Dendritic cell treated with granulocyte-macrophage colony-stimulating factor and Interleukin-4, amounts not matched to agents 40 ng/mL and 50 ng/mL, for 4 days (primary cell): ENCODE measurements around the gene FAM234A.
A peak's percentile ranks its signal among the peaks of the same experiment; 100 is the strongest.

ENCODE experiments used
- H3K27ac Mint-ChIP-seq: one replicate; pipeline ENCODE4 v1.8.0; 2022; ENCODE audit warnings: mild to moderate bottlenecking, mixed read lengths
- H3K27me3 Mint-ChIP-seq: one replicate; pipeline ENCODE4 v1.8.0; 2022; ENCODE audit warnings: mild to moderate bottlenecking, mixed read lengths
- H3K36me3 Mint-ChIP-seq: one replicate; pipeline ENCODE4 v1.8.0; 2022; ENCODE audit warnings: low read depth, mixed read lengths
- H3K4me1 Mint-ChIP-seq: one replicate; pipeline ENCODE4 v1.8.0; 2022; ENCODE audit warnings: low read depth, mixed read lengths
- H3K4me3 Mint-ChIP-seq: one replicate; pipeline ENCODE4 v1.8.0; 2022; ENCODE audit warnings: mild to moderate bottlenecking, moderate library complexity, mixed read lengths
- H3K9me3 Mint-ChIP-seq: one replicate; pipeline ENCODE4 v1.8.0; 2022; ENCODE audit warnings: mixed read lengths
- intact Hi-C: fragments of 100-400 bp; cut with micrococcal nuclease; formaldehyde crosslinking; loops from one replicate; pipeline ENCODE4 v1.15.0; 2022

FAM234A gene

DNA sequence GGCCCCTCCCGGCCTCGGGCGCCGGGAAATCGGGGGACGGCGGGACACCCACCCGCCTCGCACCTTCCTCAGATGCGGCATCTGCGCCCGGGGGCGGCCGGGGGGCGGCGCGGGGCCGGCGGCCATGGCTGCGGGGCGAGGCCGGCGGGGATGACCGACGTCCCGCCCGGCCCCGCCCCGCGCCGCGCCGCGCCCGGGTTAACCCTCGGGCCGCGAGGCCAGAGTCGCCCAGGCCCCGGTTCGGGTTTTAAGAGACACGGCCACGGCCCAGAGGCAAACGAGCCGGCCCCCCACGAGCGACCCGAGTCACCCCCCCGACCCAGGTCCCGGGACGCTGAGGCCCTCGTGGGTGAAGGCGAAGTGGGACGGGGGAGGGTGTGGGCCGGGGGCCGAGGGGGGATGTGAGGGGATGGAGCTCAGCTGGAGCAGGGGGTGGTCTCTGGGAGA, 41.2 kb downstream of the FAM234A start, which contains the start of gene RGS11:
TSS of gene RGS11 (minus strand) at position 159 of the 447 bp plus-strand sequence. CDS start at position 126, 33 bp downstream.
- Mint-ChIP-seq H3K27me3 (peaks cover 57% of the 10 kb centered on the region), H3K36me3 (no peaks in the 10 kb centered on the region), H3K4me1 (peaks cover 6% of the 10 kb centered on the region), H3K27ac (no peak within 1 kb of the TSS), H3K4me3 (peak within 1 kb of the TSS; percentile 54), H3K9me3 (no peaks in the 10 kb centered on the region)
- intact Hi-C loops, result no loop called here

- peaks cover 6% of the 10 kb centered on the region for H3K4me1 Mint-ChIP-seq
- no peaks in the 10 kb centered on the region for H3K9me3 Mint-ChIP-seq
- no peak overlapping the region for H3K27ac Mint-ChIP-seq
- intact Hi-C loops, result no loop called here
- H3K36me3 Mint-ChIP-seq, result no peaks in the 10 kb centered on the region
- H3K4me3 Mint-ChIP-seq, result peak overlapping the region; percentile 54
- peaks cover 65% of the 10 kb centered on the region for H3K27me3 Mint-ChIP-seq
These were observed 41.9 kb downstream of the FAM234A start for GRCh38 chr16:276426-277077.

DNA sequence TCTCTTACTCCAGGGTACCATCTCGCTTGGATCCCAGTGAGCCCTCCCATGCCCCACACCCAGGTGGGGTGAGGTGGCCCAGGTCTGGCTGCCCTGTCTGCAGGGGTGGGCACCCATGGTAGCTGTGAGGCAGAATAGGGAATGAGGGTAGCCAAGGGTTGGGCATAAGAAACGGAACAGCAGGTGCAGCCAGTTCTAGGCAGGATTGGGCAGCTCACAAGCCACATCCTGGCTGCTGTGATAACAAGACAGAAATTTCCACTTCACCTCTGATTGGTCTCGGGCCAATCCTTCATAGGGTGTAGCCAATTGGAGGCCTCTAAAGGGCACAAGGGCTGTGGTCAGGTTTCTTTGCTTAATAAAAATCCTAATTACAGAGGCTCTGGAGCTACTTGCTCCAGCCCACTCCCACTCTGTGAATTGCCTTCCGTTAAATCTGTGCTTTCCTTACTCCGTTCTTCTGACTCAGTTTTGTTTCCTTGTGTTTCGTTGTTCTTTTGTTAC, 44.3 kb downstream of the FAM234A start:
- intact Hi-C loops, result no loop called here
- peaks cover 6% of the 10 kb centered on the region for H3K4me1 Mint-ChIP-seq
- no peaks in the 10 kb centered on the region for H3K36me3 Mint-ChIP-seq
- no peaks in the 10 kb centered on the region for H3K9me3 Mint-ChIP-seq
- H3K27me3 Mint-ChIP-seq, result peaks cover 75% of the 10 kb centered on the region
- H3K4me3 Mint-ChIP-seq, result no peak overlapping the region
- H3K27ac Mint-ChIP-seq, result no peak overlapping the region

GRCh38 chr16:279531-279930, 44.9 kb downstream of the FAM234A start:
- Mint-ChIP-seq H3K4me3 (no peak overlapping the region), H3K27ac (no peak overlapping the region), H3K36me3 (no peaks in the 10 kb centered on the region), H3K4me1 (peaks cover 6% of the 10 kb centered on the region), H3K27me3 (peaks cover 69% of the 10 kb centered on the region), H3K9me3 (no peaks in the 10 kb centered on the region)
- intact Hi-C loops, result no loop called here

- no peak overlapping the region for H3K27ac Mint-ChIP-seq
- intact Hi-C loops, result no loop called here
- no peak overlapping the region for H3K4me3 Mint-ChIP-seq
- peaks cover 3% of the 10 kb centered on the region for H3K36me3 Mint-ChIP-seq
- peaks cover 4% of the 10 kb centered on the region for H3K4me1 Mint-ChIP-seq
- peaks cover 64% of the 10 kb centered on the region for H3K27me3 Mint-ChIP-seq
- no peaks in the 10 kb centered on the region for H3K9me3 Mint-ChIP-seq
These were observed 45.4 kb downstream of the FAM234A start for GRCh38 chr16:280005-280460.

DNA sequence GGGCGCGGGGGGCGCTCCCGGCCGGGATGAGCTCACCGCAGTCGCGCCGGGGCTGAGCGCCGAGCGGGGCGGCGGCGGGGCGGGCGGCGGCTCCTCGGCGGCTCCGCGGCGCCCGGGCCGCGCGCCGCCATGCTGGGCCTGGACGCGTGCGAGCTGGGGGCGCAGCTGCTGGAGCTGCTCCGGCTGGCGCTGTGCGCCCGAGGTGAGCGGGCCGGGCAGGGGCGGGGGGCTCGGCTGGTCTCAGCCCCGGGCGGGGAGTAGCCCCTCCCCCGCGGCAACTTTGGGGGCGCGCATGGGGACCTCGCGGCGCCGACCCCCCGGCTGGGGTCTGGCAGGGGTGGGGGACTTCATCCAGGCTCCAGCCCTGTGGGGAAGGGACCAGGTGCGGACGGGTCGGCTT, 45.9 kb downstream of the FAM234A start, which contains the start of gene ARHGDIG:
TSS of gene ARHGDIG (plus strand) at position 40 of the 400 bp plus-strand sequence. CDS start at position 130, 90 bp downstream.
- intact Hi-C loops, result no loop called here
- peaks cover 60% of the 10 kb centered on the region for H3K27me3 Mint-ChIP-seq
- no peaks in the 10 kb centered on the region for H3K9me3 Mint-ChIP-seq
- H3K4me1 Mint-ChIP-seq, result no peaks in the 10 kb centered on the region
- H3K36me3 Mint-ChIP-seq, result peaks cover 8% of the 10 kb centered on the region
- H3K27ac Mint-ChIP-seq, result no peak within 1 kb of the TSS
- no peak within 1 kb of the TSS for H3K4me3 Mint-ChIP-seq

- Mint-ChIP-seq H3K4me1 (no peaks in the 10 kb centered on the region), H3K9me3 (peaks cover under 1% of the 10 kb centered on the region), H3K4me3 (no peak overlapping the region), H3K27me3 (peaks cover 58% of the 10 kb centered on the region), H3K27ac (no peak overlapping the region), H3K36me3 (peaks cover 12% of the 10 kb centered on the region)
- intact Hi-C loops, result no loop called here
These were observed 46.5 kb downstream of the FAM234A start for GRCh38 chr16:280991-281659.

GRCh38 chr16:281660-282255, 47.1 kb downstream of the FAM234A start:
- H3K9me3 Mint-ChIP-seq, result peaks cover 7% of the 10 kb centered on the region
- intact Hi-C loops, result no loop called here

DNA sequence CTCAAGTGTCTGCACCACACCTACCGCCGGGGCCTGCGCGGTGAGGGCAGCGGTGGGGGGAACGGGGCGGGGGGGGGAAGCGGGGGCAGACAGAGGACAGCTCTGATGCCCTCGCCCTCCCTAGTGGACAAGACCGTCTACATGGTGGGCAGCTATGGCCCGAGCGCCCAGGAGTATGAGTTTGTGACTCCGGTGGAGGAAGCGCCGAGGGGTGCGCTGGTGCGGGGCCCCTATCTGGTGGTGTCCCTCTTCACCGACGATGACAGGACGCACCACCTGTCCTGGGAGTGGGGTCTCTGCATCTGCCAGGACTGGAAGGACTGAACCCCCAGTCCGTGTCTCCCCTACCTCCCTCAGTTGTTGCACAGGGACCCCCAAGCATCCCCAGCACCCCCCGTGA, 47.9 kb downstream of the FAM234A start:
- peaks cover 45% of the 10 kb centered on the region for H3K27me3 Mint-ChIP-seq
- no peaks in the 10 kb centered on the region for H3K4me1 Mint-ChIP-seq
- H3K9me3 Mint-ChIP-seq, result peaks cover 10% of the 10 kb centered on the region
- peaks cover 25% of the 10 kb centered on the region for H3K36me3 Mint-ChIP-seq
- intact Hi-C loops, result no loop called here
- H3K4me3 Mint-ChIP-seq, result no peak overlapping the region
- no peak overlapping the region for H3K27ac Mint-ChIP-seq

More at GRCh38 chr16:281660-282255, 47.1 kb downstream of the FAM234A start:
- Mint-ChIP-seq H3K36me3 (peaks cover 18% of the 10 kb centered on the region), H3K27ac (no peak overlapping the region), H3K4me3 (no peak overlapping the region), H3K27me3 (peaks cover 52% of the 10 kb centered on the region), H3K4me1 (no peaks in the 10 kb centered on the region)

GRCh38 chr16:283033-283805, 48.6 kb downstream of the FAM234A start, which contains the start of gene PDIA2:
Gene PDIA2 (plus strand): TSS chr16:283164. CDS start chr16:283170, 6 bp downstream.
- no peak within 1 kb of the TSS for H3K27ac Mint-ChIP-seq
- H3K27me3 Mint-ChIP-seq, result peaks cover 42% of the 10 kb centered on the region
- H3K4me1 Mint-ChIP-seq, result no peaks in the 10 kb centered on the region
- no peak within 1 kb of the TSS for H3K4me3 Mint-ChIP-seq
- H3K36me3 Mint-ChIP-seq, result peaks cover 32% of the 10 kb centered on the region
- H3K9me3 Mint-ChIP-seq, result peaks cover 17% of the 10 kb centered on the region
- intact Hi-C loops, result no loop called here

DNA sequence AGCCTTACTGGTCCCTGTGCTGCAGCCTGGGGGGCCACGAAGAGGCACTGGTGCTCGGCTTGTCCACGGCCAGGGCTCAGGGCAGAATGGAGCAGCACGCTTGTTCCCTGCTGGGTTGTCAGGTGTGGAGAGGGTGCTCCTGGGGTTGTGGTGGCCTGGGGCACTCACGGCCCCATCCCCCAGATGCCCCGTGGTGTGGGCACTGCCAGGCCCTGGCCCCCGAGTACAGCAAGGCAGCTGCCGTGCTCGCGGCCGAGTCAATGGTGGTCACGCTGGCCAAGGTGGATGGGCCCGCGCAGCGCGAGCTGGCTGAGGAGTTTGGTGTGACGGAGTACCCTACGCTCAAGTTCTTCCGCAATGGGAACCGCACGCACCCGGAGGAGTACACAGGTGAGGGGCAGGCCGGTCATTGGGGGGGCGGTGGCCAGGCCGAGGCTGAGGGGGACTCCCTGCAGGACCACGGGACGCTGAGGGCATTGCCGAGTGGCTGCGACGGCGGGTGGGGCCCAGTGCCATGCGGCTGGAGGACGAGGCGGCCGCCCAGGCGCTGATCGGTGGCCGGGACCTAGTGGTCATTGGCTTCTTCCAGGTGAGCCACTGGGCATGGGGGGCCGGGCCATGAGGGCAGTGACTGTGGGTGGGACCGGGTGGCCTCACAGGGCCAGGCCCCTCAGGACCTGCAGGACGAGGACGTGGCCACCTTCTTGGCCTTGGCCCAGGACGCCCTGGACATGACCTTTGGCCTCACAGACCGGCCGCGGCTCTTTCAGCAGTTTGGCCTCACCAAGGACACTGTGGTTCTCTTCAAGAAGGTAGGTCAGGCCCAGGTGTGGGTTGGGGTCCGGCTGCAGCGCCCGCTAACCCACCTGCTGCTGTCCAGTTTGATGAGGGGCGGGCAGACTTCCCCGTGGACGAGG, 49.8 kb downstream of the FAM234A start:
- Mint-ChIP-seq H3K36me3 (peaks cover 45% of the 10 kb centered on the region), H3K27me3 (peaks cover 31% of the 10 kb centered on the region), H3K4me3 (no peak overlapping the region), H3K4me1 (no peaks in the 10 kb centered on the region), H3K9me3 (peaks cover 19% of the 10 kb centered on the region), H3K27ac (no peak overlapping the region)
- intact Hi-C loops, result no loop called here

DNA sequence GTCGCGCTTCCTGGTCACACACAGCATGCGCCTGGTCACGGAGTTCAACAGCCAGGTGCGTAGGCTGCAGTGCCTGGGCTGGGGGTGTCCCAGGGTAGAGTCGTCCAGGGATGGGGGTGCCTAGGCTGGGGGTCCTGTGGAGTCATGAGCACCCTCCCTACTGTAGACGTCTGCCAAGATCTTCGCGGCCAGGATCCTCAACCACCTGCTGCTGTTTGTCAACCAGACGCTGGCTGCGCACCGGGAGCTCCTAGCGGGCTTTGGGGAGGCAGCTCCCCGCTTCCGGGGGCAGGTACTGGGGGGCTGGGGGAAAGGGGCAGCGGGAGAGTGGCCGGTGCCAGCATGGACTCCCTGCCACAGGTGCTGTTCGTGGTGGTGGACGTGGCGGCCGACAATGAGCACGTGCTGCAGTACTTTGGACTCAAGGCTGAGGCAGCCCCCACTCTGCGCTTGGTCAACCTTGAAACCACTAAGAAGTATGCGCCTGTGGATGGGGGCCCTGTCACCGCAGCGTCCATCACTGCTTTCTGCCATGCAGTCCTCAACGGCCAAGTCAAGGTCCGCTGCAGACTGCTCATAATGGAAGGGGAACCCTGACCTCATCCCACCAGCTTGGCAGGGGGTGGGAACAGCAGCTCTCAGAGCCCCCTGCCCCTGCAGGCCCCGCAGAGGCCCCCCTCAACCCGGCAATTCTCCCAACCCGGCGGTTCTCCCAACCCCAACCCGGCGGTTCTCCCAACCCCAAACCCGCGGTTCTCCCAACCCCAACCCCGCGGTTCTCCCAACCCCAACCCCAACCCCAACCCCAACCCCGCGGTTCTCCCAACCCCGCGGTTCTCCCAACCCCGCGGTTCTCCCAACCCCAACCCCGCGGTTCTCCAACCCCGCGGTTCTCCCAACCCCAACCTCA, 50.8 kb downstream of the FAM234A start:
- H3K27ac Mint-ChIP-seq, result no peak overlapping the region
- peaks cover 19% of the 10 kb centered on the region for H3K9me3 Mint-ChIP-seq
- peaks cover 54% of the 10 kb centered on the region for H3K36me3 Mint-ChIP-seq
- H3K4me3 Mint-ChIP-seq, result no peak overlapping the region
- intact Hi-C loops, result no loop called here
- peaks cover 26% of the 10 kb centered on the region for H3K27me3 Mint-ChIP-seq
- H3K4me1 Mint-ChIP-seq, result no peaks in the 10 kb centered on the region
